DLD1 (cell line): Measurements from ENCODE around the gene ELOA2.
"Not testable (repeated sequence)": the region's sequence is repeated elsewhere in the genome, so short reads cannot be mapped to it uniquely, and the experiment has no call there.

Experiments
- in situ Hi-C: cut with HindIII; loops from 2 replicates; pipeline ENCODE4 v1.10.0; 2017; ENCODE audit warnings: low sequenced_read_pairs

The ELOA2 gene

GRCh38 chr18:47035156-47035671, at the start of gene ELOA2:
Gene ELOA2 (minus strand): TSS chr18:47035621. CDS start chr18:47035264, 357 bp downstream.
- in situ Hi-C loops, result no loop called here

- in situ Hi-C loops, result no loop called here
Measured at GRCh38 chr18:47081578-47081977, 46.2 kb upstream of the ELOA2 start.

GRCh38 chr18:47080872-47081271, 45.5 kb upstream of the ELOA2 start:
- in situ Hi-C loops, result no loop called here

GRCh38 chr18:47077111-47077510, 41.7 kb upstream of the ELOA2 start:
- in situ Hi-C loops, result no loop called here

GRCh38 chr18:47075098-47075883, 39.9 kb upstream of the ELOA2 start:
- in situ Hi-C loops, result no loop called here

GRCh38 chr18:47067648-47068047, 32.2 kb upstream of the ELOA2 start:
- in situ Hi-C loops, result no loop called here

- in situ Hi-C loops, result no loop called here
Measured at GRCh38 chr18:47063096-47063495, 27.7 kb upstream of the ELOA2 start.

GRCh38 chr18:47062471-47062870, 27.1 kb upstream of the ELOA2 start:
- in situ Hi-C loops, result no loop called here

- in situ Hi-C loops, result no loop called here
Measured at GRCh38 chr18:47054369-47054768, 18.9 kb upstream of the ELOA2 start.

- in situ Hi-C loops, result no loop called here
Measured at GRCh38 chr18:47050468-47050867, 15.0 kb upstream of the ELOA2 start.

GRCh38 chr18:47040982-47041381, 5.6 kb upstream of the ELOA2 start:
- in situ Hi-C loops, result no loop called here

- in situ Hi-C loops, result no loop called here
Measured at GRCh38 chr18:47036927-47037578, 1.6 kb upstream of the ELOA2 start.

GRCh38 chr18:47036298-47036874, 965 bp upstream of the ELOA2 start:
- in situ Hi-C loops, result no loop called here

- in situ Hi-C loops, result not testable (repeated sequence)
Measured at GRCh38 chr18:47034591-47034990, 830 bp downstream of the ELOA2 start.

- in situ Hi-C loops, result no loop called here
Measured at GRCh38 chr18:47032945-47033344, 2.5 kb downstream of the ELOA2 start.

- in situ Hi-C loops, result not testable (repeated sequence)
Measured at GRCh38 chr18:47030887-47031286, 4.5 kb downstream of the ELOA2 start.

- in situ Hi-C loops, result not testable (repeated sequence)
Measured at GRCh38 chr18:47029684-47030353, 5.6 kb downstream of the ELOA2 start.

- in situ Hi-C loops, result not testable (repeated sequence)
Measured at GRCh38 chr18:47028738-47029137, 6.7 kb downstream of the ELOA2 start.

- in situ Hi-C loops, result not testable (repeated sequence)
Measured at GRCh38 chr18:47025557-47026174, 9.8 kb downstream of the ELOA2 start.

- in situ Hi-C loops, result not testable (repeated sequence)
Measured at GRCh38 chr18:47023769-47024465, 11.5 kb downstream of the ELOA2 start.
